ENCODE results near the gene MPND.
A peak's percentile ranks its signal among the peaks of the same experiment; 100 is the strongest.

Gene MPND

DNA sequence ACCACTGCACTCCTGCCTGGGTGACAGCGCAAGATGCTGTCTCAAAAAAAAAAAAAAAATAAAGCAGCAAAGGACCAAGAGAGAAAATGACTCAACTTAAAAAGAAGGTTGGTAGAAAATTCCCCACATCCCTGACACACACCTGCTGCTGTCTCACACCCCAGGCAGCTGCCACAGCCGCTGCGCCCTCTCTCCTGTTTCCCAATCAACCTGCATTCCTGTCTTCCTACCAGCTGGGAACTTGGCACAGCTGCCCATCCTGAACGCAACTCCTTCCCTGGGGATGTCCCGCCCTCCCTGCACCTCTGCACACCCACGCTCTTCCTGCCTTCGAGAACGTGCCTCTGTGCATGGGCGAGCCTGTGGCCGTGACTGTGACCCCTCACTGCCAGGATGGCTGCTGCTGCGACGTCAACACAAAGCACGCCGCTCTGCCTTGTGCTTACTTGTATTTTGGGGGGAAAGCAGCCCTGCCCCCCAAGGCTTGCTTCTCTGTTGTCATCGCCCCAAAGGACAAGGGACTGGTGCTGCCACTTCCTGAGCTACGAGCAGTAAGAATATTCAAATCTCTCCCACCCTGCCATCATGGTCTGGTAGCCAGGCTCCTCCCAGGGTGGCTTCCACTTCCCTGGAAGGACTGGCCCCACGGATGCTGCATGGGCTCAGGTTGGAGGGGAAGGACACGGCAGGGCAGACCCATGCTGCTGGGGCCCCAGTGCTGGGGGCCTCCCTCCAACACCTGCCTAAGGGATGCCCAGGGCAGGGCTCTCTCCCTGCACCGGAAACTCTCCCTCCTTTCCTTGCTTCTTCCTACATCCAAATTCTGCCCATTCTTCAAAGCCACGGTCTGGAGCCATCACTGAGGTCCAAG is 36.3 kb downstream of the MPND start:
- no peak for DNase-seq (ENCODE audit: low spot score)

DNA sequence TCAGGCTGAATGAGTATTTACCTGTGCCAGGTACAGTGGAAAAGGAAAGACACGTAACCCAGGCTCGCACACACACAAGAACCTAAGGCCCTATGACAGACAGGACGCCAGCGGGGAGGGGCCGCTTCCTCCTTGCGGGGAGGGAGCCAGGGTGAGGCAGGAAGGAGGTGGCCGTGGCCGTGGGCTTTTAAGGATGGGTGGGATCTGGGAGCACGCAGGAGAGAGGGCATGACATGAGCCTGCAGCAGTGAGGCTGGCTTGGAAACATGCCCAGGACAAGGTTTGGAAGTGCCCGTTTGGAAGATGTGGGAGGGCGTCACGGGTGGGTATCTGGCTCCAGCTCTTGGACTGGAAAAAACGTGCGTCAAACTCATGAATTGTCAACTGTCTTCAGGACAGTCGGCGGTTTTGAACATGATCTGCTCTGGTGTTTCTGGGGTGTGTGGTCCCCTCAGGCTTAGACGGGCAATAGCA is 36.9 kb downstream of the MPND start:
- DNase-seq (ENCODE audit: low spot score), result no peak

DNA sequence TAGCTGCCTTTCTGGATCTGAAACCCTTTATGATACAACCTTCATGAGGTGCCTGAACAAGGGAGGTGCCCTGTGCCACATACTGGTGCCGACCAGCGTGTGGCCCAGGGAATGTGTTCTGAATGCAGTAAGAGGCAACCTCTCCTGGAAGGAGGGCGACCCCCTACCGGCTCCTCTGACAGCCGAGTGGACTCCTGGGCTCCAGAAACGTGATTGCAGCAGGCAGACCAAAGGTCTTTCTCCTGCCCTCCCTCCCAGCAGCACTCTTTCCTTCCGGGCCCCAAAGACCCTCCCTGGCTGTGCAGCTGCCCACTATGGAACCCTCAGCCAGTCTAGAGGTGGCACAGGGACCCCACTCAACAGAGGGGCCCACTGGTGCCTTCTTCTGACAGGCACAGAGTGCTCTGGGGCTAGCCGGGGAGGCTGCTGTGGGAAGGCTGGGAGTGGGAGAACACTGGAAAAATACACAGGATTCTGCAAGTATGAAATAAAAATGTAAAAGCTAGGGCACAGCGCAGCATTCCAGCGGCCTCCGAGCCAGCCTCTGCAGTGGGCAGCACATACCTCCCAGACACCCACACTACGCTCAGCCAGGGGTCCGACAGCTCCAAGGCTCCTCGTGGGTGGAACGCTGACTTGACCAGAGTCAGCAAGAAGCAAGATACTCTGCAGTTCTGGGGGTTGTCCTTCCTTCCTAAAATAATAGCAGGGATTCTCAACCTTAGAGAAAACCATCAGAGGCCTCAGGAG is 42.1 kb downstream of the MPND start:
- DNase-seq (ENCODE audit: low spot score), result no peak

DNA sequence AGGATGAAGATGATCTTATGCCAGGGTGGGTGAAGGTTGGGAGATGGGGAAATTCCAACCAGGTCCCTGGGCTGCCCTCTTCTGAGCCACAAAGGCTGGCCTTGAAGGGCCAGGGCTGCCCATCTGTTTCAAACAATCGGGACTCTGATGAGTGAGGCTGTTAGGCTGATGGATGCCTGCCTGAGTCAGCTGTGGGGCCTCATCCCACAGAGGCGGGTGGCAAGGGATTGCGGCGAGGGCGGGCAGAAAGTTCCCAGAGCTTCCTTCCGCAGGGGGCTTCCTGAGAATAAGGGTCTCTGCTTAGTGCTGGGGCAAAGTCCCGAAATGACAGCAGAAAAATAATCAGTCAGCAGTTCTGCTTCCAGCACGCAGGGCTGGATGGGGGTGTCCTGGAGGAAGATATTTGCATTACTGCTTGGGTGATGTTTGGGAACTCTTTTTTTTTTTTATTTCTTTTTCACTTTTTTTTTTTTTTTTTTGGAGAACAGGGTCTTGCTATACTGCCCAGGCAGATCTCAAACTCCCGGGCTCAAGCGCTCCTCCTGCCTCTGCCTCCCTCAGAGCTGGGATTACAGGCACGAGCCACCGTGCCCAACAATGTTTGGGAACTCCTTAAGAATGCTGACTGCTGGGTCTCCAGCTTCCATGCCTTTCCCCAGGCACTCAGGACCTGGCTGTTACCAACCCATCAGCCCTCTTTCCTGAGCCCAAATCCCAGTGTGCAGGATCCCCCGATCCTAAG is 42.9 kb downstream of the MPND start:
- DNase-seq (ENCODE audit: low spot score), result no peak

DNA sequence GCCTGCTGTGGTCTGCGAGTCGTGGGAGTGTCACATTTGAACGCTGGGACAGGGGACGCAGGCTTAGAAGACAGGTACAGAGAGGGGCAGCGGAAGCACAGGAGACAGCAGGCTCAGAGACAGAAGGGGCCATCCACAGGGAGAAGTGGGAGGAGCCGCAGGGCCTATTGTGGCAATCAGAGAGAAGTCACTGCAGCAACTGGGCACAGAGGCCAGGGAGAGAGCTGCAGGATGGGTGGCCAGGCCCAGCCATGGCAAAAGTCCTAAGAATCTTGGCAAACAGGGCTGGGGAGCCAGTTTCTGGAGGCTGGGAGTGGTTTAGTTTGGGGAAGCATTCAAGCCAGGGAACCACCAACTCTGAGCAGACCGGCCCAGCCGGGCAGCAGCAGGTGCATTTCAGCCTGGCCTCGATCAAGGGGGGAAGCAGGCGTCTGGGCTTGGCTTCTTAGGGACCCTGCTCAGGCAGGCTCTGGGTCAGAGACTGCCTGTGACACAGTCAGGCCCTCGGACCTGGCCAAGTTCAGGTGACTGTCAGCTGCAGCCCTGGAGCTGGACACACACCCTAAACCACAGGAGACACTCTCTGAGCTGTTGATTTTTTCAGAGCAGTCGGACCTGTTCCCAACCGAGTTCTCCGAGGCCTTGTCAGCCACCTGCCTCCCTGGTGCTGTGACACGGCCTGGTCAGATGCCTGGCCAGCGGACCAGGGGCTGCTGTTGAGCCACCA is 45.1 kb downstream of the MPND start:
- DNase-seq (ENCODE audit: low spot score), result no peak

DNA sequence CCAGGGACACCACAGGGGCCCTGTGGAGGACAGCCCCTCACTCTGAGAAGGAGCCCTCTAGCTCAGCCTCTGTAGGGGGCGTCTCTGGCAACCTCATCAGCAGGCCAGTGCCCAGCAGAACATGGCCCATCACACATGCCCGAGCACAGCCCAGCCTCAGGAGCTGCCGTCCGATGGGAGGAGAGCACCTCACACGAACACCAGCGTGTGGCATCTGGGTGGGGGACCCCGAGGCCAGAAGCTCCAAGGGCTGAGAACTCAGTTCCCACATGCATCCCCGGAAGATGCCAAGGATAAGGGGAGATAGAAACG is 45.7 kb downstream of the MPND start:
- DNase-seq (ENCODE audit: low spot score), result no peak

DNA sequence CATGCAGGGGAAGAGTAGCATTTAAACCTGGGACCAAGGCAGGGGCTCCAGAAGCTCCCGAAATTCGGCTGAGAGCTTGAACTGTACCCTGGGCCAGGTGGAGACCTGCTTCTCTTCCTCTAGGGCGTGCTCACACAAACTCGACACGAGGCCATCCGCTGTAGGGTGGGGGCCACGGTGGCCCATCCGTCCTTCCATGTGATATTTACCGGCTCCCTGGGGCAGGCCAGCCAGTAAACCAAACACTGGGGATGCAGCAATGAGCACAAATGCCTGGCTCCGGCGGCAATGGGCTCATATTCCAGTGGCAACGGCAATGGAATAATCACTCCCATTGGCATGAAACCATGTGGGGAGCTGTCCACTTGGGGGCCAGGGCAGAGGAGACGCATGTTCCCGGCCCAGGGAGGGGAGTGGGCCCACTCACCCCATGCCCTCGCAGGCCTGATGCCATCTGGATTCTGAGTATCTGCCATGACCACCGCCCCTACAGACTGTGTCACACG is 46.2 kb downstream of the MPND start:
- DNase-seq (ENCODE audit: low spot score), result no peak

DNA sequence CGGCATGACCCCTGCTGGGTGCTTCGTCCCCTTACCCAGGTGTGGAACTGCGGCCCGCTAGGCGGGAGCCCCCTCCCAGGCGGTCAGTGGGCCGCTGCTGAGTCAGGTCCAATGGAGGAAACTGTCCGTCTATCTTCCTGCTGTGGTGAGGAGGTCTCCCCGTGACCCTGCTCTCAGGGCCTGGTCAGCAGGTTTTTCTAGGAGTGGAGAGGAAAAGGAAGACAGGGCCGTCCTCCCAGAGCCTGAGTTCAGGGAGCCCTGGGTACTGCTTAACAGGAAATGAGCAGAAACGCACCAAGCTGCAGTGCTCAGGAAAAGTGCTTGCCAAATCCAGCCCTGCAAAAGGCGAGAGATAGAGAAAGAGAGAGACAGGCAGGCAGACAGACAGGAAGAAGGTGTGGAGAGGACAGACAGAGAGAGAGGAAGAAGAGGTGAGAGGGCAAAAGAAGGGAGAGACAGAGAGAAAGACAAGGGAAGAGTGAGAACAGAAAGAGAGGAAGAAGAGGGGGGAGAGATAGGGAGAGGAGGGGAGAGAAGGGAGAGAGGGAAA is 46.7 kb downstream of the MPND start:
- DNase-seq (ENCODE audit: low spot score), result no peak

DNA sequence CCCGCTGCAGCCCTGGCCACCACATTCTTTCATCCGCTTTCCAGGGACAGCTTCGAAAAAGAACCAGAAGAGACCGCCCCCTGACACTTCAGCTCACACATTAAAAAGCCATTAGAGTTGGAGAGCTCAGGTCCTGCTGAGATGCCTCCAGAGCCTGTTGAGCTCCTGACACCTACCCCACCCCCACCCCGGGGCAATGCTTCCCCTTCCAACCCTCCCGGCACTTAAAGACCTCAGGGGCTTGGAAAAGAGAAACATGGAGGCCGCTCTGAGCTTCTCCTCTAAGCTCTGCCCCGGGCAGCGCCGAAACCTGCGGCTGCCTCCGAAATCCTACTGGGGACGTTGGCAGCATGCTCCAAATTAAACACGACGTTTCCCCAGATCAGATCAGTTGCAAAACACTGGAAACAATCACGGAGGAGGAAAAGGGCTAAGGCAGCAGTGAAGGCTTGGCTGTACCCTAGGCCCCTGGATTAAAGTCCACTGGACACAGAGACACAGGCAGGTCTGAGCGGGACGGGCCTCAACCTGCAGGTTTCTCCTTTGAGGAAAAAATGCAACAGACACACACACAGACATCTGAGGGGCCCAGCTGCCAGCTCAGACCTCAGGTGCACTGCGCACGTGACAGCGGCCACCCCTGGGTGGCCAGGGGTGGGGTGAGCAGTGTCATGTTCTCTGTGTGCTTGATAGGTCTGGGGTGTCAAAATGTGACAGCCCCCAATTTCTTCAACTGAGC is 47.4 kb downstream of the MPND start:
- DNase-seq (ENCODE audit: low spot score), result no peak

DNA sequence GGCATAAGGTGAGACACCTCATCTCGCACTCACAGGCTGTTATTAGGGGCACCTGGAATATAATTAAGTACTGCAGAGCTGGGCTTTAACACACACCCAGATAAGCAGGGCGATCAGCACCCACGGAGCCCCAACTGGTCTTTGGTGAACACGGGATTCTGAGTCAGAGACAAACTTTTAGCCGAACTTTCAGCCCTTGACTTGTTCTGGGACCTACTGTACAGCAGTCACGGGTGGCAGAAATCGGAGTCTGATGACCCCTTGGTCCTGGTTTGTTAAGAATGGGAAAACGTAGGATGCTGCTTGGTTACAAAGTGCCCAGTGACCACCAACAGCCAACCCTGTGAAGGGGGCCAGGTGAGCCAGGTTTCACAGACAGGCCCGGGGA is 47.9 kb downstream of the MPND start:
- no peak for DNase-seq (ENCODE audit: low spot score)

DNA sequence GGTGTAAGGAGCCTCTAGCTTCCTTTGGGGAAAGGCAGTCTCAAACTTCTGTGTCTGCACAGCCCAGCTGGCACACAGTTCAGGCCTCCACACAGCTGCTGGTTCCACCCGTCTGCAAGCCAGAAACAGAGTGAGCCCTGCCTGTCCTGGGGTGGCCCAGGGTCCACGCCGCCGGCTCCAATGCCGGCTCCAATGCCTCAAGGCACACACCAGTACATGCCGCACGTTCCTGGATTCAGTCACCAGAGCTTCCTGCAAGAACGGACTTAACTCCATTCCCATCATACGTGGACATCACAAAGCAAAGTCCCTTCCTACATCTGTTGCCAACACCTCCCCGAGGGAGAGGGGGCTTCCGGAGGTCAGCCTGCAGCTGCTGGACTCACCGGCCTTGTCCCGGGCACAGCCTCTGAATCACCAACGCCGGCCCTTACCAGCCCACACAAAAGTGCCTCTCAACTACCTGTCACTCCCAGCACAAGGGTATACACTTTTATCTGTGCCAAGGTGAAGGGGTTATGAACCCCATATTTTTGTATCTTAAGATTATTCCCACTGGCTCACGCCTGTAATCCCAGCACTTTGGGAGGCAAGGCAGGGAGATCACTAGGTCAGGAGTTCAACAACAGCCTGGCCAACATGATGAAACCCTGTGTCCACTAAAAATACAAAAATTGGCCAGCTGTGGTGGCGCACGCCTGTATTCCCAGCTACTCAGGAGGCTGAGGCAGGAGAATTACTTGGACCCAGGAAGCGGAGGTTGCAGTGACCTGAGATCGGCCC is 48.5 kb downstream of the MPND start:
- no peak for DNase-seq (ENCODE audit: low spot score)

DNA sequence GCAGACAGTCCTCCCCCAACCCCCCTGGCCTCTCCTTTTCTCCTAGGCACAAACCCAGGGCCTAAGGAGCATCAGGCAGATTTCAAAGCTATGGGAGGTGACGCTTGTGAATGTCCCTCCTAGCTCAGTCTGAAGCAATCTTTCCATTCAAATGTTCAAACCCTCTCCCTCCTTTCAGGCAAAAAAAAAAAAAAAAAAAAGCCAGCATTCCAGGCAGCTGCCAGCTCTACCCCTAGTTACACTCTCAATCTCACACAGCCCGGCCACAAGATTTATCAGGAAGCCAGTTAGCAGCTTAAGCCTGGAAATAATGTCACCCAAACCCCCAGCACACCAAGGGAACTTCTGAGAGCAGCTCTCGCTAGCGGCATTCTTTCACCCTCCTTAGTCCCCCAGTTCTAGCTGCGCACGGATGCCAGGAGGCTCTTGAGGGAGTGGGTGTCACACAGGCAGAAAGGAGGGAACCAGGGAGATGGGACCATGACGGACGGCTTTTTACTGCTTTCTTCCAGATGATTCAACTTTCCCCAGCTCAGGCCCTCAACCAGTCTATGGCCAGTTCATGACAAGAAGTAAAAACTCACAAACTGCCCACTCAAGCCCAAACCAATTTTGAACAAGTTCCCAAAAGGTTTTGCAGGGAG is 50.7 kb downstream of the MPND start:
- DNase-seq (ENCODE audit: low spot score), result no peak

DNA sequence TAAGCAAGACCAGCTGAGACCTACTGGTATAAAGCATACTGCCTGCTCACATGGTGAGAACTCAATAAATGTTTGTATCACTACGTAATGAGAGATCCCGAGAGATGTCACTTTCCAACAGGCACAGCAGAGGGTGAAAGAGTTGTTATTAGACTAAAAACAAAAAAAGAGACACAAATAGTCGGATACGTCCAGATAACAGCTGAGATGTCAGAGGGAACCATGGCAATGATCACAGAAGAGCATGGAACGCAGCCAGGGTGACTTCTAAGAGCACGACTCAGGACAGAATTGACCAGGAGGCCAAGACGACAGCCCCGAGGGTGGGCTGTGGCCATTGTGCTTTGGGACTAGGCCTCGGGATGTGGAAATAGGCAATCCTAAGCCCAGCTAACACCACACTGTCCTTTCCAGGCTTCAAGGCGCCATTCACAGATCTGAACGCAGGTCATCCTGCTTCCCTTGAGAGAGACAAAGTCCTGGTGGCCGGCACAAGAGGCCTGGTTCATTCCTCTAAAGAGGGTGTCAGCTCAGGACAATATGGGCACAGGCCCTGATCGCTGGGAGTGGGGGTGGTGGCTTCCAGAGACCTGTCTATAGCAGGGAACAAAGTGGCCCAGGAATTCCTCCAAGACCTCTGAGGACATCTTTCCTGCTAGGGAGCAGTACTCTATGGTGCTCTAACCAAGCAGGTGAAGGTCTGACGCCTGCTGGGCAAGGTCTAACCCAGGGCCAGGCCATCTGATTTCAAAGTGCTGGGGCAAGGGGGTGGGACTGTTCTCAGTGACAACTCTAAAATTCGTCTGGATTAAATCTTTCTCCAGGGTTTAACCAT is 53.8 kb downstream of the MPND start:
- no peak for DNase-seq (ENCODE audit: low spot score)

DNA sequence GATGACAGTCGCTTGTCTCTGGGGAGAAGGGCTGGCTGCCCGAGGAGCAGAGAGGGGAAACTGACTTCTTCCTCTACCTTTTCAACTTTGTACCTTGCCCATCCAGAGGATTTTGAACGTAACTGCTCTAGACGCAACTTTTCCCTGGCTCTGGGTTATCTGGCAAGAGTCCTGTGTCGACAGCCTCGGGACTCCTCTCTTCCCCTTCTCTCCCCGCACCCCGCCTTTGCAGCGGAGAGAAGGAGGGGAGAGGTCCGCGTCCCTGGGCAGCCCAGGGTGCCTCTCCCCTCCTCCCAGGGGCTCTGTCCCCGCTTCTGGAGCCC is 56.4 kb downstream of the MPND start:
- DNase-seq (ENCODE audit: low spot score), result peak; percentile 24

DNA sequence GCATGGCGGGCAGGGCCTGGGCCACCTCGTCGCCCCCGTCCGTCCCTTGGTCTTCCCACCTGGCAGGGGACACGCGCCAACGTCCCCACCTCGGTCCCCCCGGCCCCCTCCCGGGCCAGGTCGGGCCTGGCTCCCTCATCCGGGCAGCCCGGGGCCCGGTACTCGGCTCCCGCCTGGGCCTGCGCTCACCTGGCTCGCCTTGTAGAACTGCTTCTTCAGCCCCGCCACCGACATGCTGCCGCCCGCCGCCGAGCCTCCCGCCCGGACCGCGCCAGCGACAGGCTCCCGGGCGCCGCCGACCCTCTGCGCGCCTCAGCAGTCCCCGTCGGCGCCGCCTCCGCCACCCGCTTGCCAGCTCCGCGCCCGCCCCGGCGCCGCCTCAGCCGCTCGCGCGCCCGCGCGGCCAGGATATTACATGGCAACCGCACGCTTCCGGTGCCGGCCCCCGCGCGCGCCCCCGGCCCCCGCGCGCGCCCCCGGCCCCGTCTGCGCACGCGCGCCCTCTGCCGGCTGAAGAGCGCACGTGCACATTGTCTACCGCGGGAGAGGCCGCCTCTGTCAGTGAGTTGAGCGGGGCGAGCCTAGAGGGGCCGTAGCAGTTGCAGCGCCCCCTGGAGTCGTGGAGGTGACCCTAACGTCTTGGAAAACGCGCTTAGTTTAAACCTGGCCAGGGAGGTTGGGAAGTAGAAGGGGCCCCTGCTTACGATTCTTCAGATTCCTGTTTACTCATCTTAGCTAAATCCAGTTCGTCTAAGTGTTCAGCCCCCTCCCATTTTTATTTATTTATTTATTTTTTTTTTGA is 57.0 kb downstream of the MPND start, which contains the start of gene SH3GL1:
Gene SH3GL1 (minus strand): TSS at position 413 of the 802 bp plus-strand sequence. CDS start 179 bp downstream, at position 234.
- peak; percentile 92 for DNase-seq (ENCODE audit: low spot score)

DNA sequence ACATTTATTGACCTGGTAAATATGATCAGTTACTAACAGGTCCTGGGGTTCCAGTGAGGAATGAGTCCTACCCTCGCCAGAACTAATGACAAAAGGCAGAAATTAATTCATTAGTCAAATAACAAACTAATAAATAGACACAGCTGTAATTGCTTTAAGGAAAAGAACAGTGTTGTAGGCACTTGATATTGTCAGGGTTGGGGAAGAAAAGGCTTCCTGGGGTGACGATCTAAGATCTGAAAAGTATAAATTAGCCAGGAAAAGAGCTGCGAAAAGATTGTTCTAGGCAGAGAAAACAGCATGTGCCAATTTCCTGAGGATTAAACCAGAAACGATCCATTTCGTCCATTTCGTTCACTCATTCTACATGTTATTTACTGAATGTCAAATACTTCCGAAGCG is 58.4 kb downstream of the MPND start:
- DNase-seq (ENCODE audit: low spot score), result peak; percentile 8

DNA sequence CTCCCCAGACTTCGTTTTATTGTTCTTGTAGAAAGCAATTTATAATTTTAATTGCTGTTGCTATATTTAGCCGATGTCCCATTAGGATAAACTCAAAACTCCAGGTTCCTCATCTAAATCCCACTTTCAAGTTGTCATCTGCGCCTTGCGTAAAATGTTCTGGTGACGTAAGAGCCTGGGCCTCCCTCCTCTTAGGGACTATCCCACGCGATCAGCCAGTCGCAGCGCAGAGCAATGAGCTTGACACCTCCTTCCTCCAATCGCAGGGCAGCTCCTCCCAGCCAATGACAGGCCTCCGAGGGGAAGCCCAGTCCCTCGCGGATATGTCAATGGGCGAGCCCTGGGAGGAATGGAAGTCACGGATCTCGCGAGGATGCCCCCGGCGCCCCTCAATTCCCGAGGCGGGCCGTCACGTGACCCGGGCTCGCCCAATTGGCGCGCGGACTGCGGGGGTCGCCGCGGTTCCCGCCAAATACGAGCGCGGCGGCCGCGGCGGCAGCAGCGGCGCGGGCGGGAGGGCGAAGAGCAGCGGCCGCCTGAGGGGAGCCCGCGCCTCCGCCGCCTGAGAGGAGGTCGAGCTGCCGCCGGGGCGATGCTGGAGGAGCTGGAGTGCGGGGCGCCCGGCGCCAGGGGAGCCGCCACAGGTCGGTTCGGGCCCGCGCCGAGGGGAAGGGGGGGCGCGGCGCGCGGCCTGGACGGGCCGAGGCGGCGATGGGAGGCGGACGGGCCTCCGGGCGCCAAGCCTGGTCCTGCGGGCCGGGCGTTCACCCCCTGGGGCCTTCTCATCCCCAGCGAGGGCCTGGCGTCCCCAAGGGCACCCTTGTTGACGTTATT is 59.0 kb downstream of the MPND start, which contains the start of gene CHAF1A:
Gene CHAF1A (plus strand): TSS at position 470 of the 834 bp plus-strand sequence. CDS start 123 bp downstream, at position 593.
- DNase-seq (ENCODE audit: low spot score), result peak; percentile 100

Data from RKO (cell line).